Activated naive CD8-positive, alpha-beta T cell (primary cell): ENCODE measurements around the gene SYN1.

Source experiments
- H3K27ac Mint-ChIP-seq: one replicate; pipeline ENCODE4 v1.8.0; 2021; ENCODE audit warnings: mixed read lengths
- H3K27me3 Mint-ChIP-seq: one replicate; pipeline ENCODE4 v1.8.0; 2021; ENCODE audit warnings: mixed read lengths
- H3K36me3 Mint-ChIP-seq: one replicate; pipeline ENCODE4 v1.8.0; 2021; ENCODE audit warnings: mixed read lengths
- H3K4me1 Mint-ChIP-seq: one replicate; pipeline ENCODE4 v1.8.0; 2021; ENCODE audit warnings: low read depth, mixed read lengths
- H3K4me3 Mint-ChIP-seq: one replicate; pipeline ENCODE4 v1.8.0; 2021; ENCODE audit warnings: mild to moderate bottlenecking, mixed read lengths
- H3K9me3 Mint-ChIP-seq: one replicate; pipeline ENCODE4 v1.8.0; 2021; ENCODE audit warnings: low read depth, mixed read lengths

Gene SYN1

GRCh38 chrX:47590984-47591383 is 28.7 kb downstream of the SYN1 start:
- Mint-ChIP-seq H3K4me3 (no peak overlapping the region), H3K36me3 (no peaks in the 10 kb centered on the region), H3K4me1 (peaks cover 8% of the 10 kb centered on the region), H3K27ac (no peak overlapping the region), H3K27me3 (no peaks in the 10 kb centered on the region), H3K9me3 (no peaks in the 10 kb centered on the region)

GRCh38 chrX:47587906-47588735 is 31.5 kb downstream of the SYN1 start:
- no peaks in the 10 kb centered on the region for H3K27me3 Mint-ChIP-seq
- no peak overlapping the region for H3K4me3 Mint-ChIP-seq
- H3K27ac Mint-ChIP-seq, result no peak overlapping the region
- H3K9me3 Mint-ChIP-seq, result no peaks in the 10 kb centered on the region
- H3K36me3 Mint-ChIP-seq, result no peaks in the 10 kb centered on the region
- peaks cover 12% of the 10 kb centered on the region for H3K4me1 Mint-ChIP-seq

GRCh38 chrX:47587091-47587891 is 32.4 kb downstream of the SYN1 start:
- H3K4me3 Mint-ChIP-seq, result no peak overlapping the region
- H3K27ac Mint-ChIP-seq, result no peak overlapping the region
- no peaks in the 10 kb centered on the region for H3K27me3 Mint-ChIP-seq
- no peaks in the 10 kb centered on the region for H3K9me3 Mint-ChIP-seq
- H3K4me1 Mint-ChIP-seq, result peaks cover 14% of the 10 kb centered on the region
- no peaks in the 10 kb centered on the region for H3K36me3 Mint-ChIP-seq

- H3K27ac Mint-ChIP-seq, result no peak overlapping the region
- peaks cover 24% of the 10 kb centered on the region for H3K4me1 Mint-ChIP-seq
- H3K4me3 Mint-ChIP-seq, result no peak overlapping the region
- H3K27me3 Mint-ChIP-seq, result no peaks in the 10 kb centered on the region
- H3K9me3 Mint-ChIP-seq, result no peaks in the 10 kb centered on the region
- H3K36me3 Mint-ChIP-seq, result no peaks in the 10 kb centered on the region
Measured at GRCh38 chrX:47586043-47586787, 33.4 kb downstream of the SYN1 start.

GRCh38 chrX:47585273-47585672 is 34.4 kb downstream of the SYN1 start:
- peaks cover 27% of the 10 kb centered on the region for H3K4me1 Mint-ChIP-seq
- H3K9me3 Mint-ChIP-seq, result no peaks in the 10 kb centered on the region
- no peak overlapping the region for H3K4me3 Mint-ChIP-seq
- no peak overlapping the region for H3K27ac Mint-ChIP-seq
- no peaks in the 10 kb centered on the region for H3K27me3 Mint-ChIP-seq
- H3K36me3 Mint-ChIP-seq, result no peaks in the 10 kb centered on the region

- no peaks in the 10 kb centered on the region for H3K9me3 Mint-ChIP-seq
- H3K4me3 Mint-ChIP-seq, result no peak overlapping the region
- H3K36me3 Mint-ChIP-seq, result no peaks in the 10 kb centered on the region
- H3K27me3 Mint-ChIP-seq, result no peaks in the 10 kb centered on the region
- peaks cover 29% of the 10 kb centered on the region for H3K4me1 Mint-ChIP-seq
- no peak overlapping the region for H3K27ac Mint-ChIP-seq
Measured at GRCh38 chrX:47584714-47585113, 34.9 kb downstream of the SYN1 start.

- H3K4me3 Mint-ChIP-seq, result peak overlapping the region; percentile 34
- peaks cover 32% of the 10 kb centered on the region for H3K4me1 Mint-ChIP-seq
- no peaks in the 10 kb centered on the region for H3K27me3 Mint-ChIP-seq
- peak overlapping the region; percentile 46 for H3K27ac Mint-ChIP-seq
- no peaks in the 10 kb centered on the region for H3K9me3 Mint-ChIP-seq
- H3K36me3 Mint-ChIP-seq, result no peaks in the 10 kb centered on the region
Measured at GRCh38 chrX:47583240-47583861, 36.3 kb downstream of the SYN1 start.

- Mint-ChIP-seq H3K9me3 (no peaks in the 10 kb centered on the region), H3K4me1 (peaks cover 33% of the 10 kb centered on the region), H3K4me3 (peak within 1 kb of the TSS; percentile 85)
Measured at GRCh38 chrX:47581731-47582647, 37.7 kb downstream of the SYN1 start, which contains the start of gene TIMP1. TSS of gene TIMP1 (plus strand) at chrX:47582436. CDS start at chrX:47583416, 980 bp downstream.

GRCh38 chrX:47579537-47579936 is 40.1 kb downstream of the SYN1 start:
- H3K4me3 Mint-ChIP-seq, result no peak overlapping the region
- H3K36me3 Mint-ChIP-seq, result no peaks in the 10 kb centered on the region
- peaks cover 31% of the 10 kb centered on the region for H3K4me1 Mint-ChIP-seq
- no peak overlapping the region for H3K27ac Mint-ChIP-seq
- no peaks in the 10 kb centered on the region for H3K27me3 Mint-ChIP-seq
- no peaks in the 10 kb centered on the region for H3K9me3 Mint-ChIP-seq

More at GRCh38 chrX:47581731-47582647, 37.7 kb downstream of the SYN1 start, which contains the start of gene TIMP1:
- H3K27me3 Mint-ChIP-seq, result no peaks in the 10 kb centered on the region
- no peaks in the 10 kb centered on the region for H3K36me3 Mint-ChIP-seq
- H3K27ac Mint-ChIP-seq, result peak within 1 kb of the TSS; percentile 73

GRCh38 chrX:47578692-47579091 is 41.0 kb downstream of the SYN1 start:
- Mint-ChIP-seq H3K27ac (no peak overlapping the region), H3K4me1 (peaks cover 26% of the 10 kb centered on the region), H3K27me3 (no peaks in the 10 kb centered on the region), H3K36me3 (no peaks in the 10 kb centered on the region), H3K9me3 (no peaks in the 10 kb centered on the region), H3K4me3 (no peak overlapping the region)

GRCh38 chrX:47577901-47578300 is 41.8 kb downstream of the SYN1 start:
- Mint-ChIP-seq H3K27me3 (no peaks in the 10 kb centered on the region), H3K4me3 (no peak overlapping the region), H3K9me3 (no peaks in the 10 kb centered on the region), H3K27ac (peak overlapping the region; percentile 58), H3K36me3 (peaks cover 2% of the 10 kb centered on the region), H3K4me1 (peaks cover 27% of the 10 kb centered on the region)

GRCh38 chrX:47577424-47577823 is 42.2 kb downstream of the SYN1 start:
- H3K4me1 Mint-ChIP-seq, result peaks cover 26% of the 10 kb centered on the region
- H3K9me3 Mint-ChIP-seq, result no peaks in the 10 kb centered on the region
- no peak overlapping the region for H3K27ac Mint-ChIP-seq
- H3K36me3 Mint-ChIP-seq, result peaks cover 2% of the 10 kb centered on the region
- H3K27me3 Mint-ChIP-seq, result no peaks in the 10 kb centered on the region
- no peak overlapping the region for H3K4me3 Mint-ChIP-seq

- Mint-ChIP-seq H3K4me1 (peaks cover 16% of the 10 kb centered on the region), H3K36me3 (peaks cover 5% of the 10 kb centered on the region), H3K4me3 (no peak overlapping the region), H3K9me3 (no peaks in the 10 kb centered on the region), H3K27ac (no peak overlapping the region), H3K27me3 (no peaks in the 10 kb centered on the region)
Measured at GRCh38 chrX:47576021-47576898, 43.4 kb downstream of the SYN1 start.
